HS-5 (cell line): Measurements from ENCODE around the gene GPHN.
A peak's percentile ranks its signal among the peaks of the same experiment; 100 is the strongest.
"Not testable (repeated sequence)": the region's sequence is repeated elsewhere in the genome, so short reads cannot be mapped to it uniquely, and the experiment has no call there.

Experiments
- DNase-seq: peaks from one replicate; pipeline ENCODE4 v3.0.0-alpha.2; 2012; ENCODE audit warnings: low read depth

GPHN gene

GRCh38 chr14:66677780-66678179, 169.8 kb downstream of the GPHN start:
- DNase-seq: no peak

DNA sequence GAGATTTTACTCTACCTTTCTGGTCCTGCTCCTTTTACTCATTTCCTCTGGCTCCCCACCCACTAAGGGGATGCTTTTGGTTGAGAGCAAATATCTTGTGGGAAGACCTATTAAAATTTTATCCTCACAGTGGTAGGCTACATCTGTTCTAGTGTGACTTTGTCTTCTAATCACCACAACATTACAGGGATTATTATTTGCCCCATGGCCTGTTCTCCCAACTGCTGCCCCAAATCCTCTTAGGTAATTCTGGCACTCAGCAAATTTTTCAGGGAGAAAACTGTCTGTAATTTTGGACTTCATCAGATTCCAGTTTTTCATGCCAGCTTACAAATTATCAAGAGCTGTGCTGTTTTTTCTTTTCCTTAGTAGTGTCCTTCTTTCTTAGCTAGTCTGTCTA, 172.3 kb downstream of the GPHN start:
- DNase-seq: no peak

- no peak for DNase-seq
Observed at GRCh38 chr14:66696326-66696725, 188.4 kb downstream of the GPHN start.

DNA sequence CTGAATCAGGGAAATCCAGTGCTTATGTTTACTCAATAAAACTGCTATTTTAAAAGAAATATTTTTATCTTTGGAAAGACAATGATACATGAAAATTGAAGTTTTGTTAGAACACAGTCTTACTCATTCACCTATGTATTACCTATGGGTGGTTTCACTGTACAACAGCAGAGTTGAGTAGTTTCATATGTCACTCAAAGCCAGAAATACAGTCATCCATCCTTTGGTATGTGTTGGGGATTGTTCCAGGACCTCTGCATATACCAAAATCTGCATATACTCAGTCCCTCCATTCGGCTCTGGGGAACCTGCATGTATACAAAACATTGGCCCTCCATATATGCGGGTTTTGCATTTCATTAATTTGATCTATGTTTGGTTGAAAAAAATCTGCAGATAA, 190.6 kb downstream of the GPHN start:
- DNase-seq: no peak

DNA sequence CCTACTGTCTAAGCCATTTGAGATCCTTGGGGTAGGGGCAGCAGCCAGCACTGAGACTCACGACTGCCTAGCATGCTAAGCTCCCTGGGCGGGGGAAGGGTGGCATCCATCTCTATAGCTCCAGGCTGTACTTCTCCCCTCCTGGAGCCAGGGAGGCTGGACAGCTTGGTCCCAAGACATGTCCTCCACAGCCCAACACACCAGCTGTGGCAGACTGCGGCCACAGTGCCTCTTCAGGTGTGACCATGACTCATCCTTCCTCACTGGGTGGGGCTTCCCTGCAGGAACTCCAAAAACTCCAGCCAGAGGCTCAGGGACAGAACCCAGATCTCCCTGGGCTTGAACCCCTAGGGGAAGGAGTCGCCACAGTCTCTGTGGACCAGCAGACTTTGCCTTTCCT, 193.9 kb downstream of the GPHN start:
- no peak for DNase-seq

- DNase-seq: no peak
Observed at GRCh38 chr14:66708267-66708666, 200.3 kb downstream of the GPHN start.

DNA sequence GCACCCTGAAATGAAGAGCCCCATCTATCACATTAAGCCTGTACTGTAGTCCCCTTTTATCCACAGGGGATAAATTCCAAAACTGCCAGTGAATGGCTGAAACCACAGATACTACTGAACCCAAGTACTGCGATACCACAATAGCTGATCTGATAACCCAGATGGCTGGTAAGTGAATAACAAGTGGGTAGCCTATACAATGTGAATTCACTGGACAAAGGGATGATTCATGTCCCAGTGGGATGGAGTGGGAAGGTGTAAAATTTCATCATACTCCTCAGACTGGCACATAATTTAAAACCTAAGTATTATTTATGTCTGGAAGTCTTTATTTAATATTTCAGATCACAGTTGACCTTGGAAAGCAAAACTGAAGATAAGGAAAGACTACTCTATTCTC, 201.3 kb downstream of the GPHN start:
- DNase-seq: peak; percentile 26

GRCh38 chr14:66714291-66714690, 206.3 kb downstream of the GPHN start:
- DNase-seq: not testable (repeated sequence)

GRCh38 chr14:66715313-66715712, 207.4 kb downstream of the GPHN start:
- DNase-seq: not testable (repeated sequence)

DNA sequence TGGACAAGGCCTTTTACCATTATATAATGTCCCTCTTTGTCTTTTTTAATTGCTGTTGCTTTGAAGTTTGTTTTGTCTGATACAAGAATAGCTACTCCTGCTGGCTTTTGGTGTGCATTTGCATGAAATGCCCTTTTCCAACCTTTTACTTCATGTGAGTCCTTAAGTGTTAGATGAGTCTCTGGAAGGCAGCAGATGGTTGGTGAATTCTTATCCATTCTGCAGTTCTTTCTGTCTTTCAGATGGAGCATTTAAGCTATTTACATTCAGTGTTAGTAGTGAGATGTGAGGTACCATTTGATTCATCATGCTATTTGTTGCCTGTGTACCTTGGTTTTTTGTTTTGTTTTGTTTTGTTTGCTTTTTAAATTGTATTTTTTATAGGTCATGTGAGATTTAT, 208.3 kb downstream of the GPHN start:
- no peak for DNase-seq

- no peak for DNase-seq
Observed at GRCh38 chr14:66717561-66718140, 209.7 kb downstream of the GPHN start.

- no peak for DNase-seq
Observed at GRCh38 chr14:66724996-66725395, 217.0 kb downstream of the GPHN start.

DNA sequence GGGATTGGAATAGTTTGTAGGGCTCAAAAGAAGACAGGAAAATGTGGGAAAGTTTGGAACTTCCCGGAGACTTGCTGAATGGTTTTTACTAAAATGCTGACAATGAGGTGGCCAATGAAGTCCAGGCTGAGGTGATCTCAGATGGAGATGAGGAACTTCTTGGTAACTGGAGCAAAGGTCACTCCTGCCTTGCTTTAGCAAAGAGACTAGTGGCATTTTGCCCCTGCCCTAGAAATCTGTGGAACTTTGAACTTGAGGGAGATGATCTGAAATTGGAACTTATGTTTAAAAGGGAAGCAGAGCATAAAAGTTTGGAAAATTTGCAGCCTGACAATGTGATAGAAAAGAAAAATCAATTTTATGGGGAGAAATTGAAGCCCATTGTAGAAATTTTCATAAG, 223.4 kb downstream of the GPHN start:
- not testable (repeated sequence) for DNase-seq

- no peak for DNase-seq
Observed at GRCh38 chr14:66735853-66736252, 227.9 kb downstream of the GPHN start.

- no peak for DNase-seq
Observed at GRCh38 chr14:66739826-66740225, 231.9 kb downstream of the GPHN start.

- no peak for DNase-seq
Observed at GRCh38 chr14:66745078-66745477, 237.1 kb downstream of the GPHN start.

DNA sequence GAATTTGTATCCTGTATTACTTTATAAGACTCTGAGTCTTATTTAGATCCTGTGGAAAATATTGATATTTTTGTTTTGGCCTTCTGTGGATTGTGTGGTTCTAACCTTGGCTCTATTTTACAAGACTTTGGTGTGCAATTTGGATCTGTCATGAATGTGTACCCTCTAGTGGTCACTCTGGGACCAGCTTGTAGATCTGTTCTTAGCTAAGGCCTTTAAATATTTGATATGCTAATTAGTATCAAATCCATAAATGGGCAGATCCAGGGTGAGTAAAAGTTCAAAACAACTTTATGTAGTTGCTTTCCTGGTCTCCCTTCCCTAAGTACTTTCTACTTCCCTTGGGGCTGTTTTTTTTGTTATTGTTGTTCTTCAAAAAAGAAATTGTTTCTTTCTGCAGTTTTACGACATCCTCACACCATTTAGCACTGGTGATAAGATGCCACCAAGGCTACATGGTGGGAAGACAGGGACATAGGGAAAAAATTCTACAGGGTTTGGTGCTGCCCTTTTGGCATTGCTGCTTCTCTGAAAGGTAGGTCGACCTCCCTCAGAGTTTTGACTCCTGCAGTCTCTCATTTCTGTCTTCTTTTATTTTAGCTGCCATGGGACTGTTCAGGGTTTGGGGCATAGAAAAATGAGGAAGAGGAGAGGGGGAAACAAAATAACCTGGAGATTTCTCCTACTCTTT, 238.5 kb downstream of the GPHN start:
- peak; percentile 11 for DNase-seq

GRCh38 chr14:66752109-66752508, 244.2 kb downstream of the GPHN start:
- no peak for DNase-seq

- DNase-seq: no peak
Observed at GRCh38 chr14:66758031-66758613, 250.2 kb downstream of the GPHN start.

DNA sequence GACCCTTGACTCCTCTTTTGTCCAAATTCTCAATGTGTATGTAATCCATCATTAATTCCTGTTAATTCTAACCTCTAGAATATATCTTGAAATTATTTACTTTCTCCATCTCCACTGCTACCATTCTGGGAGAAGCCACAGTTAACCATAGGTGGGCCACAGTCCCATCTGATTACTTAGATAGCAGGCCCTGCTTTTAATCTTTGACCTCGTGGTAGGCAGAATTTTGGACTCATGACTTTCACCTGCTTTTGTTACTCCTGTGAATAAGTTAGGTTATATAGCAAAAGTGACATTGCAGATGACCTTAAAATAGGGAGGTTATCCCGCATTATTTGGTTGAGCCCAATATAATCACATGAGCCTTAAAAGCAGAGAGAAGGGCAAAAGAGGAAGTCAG, 264.2 kb downstream of the GPHN start:
- no peak for DNase-seq

DNA sequence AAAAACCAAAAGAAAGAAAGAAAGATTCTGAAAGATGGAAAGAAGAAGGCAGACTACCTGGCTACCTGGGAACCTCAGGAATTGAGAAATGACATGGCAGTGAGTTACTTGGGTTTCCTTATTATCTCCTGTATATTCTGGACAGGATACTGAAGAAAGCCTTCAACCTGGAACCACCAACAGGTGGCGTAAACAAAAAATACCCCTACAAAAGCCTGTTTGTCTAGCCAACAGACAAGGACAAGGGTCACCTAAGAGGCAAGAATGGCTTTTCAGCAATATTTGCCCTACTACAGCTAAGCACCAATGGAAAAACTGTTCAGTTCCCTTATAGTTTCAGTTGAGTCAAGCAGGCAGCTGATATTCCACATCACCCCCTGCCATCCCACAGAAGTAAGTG, 274.9 kb downstream of the GPHN start:
- no peak for DNase-seq

GRCh38 chr14:66790101-66790500, 282.2 kb downstream of the GPHN start:
- no peak for DNase-seq

DNA sequence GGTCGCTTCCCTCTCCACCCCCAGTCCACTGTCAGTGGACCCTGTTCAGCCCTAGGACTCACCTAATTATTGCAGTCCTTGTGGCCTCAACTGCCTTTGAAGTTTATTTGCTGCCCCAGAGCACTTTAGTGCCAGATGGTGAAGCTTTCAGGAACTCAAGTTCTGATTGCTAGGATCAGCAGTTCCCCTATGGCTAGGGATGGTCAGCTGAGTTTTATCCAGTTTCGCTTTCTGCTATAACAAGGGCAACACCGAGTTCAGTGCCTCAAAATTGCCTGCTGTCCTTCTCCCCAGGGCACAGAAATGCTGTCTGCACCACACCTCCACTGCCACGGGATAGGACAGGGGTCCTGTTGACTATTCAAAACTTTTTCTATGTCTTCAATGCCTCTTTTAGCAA, 295.0 kb downstream of the GPHN start:
- no peak for DNase-seq

DNA sequence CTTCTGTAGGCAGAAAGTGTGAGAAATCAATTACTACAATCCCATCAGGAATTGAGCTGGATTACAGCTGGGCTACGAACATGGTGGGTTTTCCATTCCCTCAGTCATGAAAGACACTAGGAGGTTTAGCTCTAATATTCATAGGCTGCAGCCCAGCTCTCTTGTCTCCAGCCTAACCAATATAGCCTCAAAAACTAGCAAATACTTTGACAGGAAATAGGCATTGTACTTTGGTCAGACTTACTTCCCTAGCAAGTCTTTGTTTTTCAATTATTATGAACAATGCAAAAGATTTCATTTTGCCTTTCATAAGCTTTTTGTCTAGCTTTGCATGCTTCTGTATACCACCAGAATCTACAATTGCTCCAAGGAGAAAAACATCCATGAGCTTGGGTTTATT, 296.2 kb downstream of the GPHN start:
- no peak for DNase-seq
